IMR-90 (cell line): ENCODE results near the gene PPIL6. TPM values are rescaled to one million over a fixed set of nuclear protein-coding genes. Genes with fewer than 3 reads are reported as not detected.

Experiments used
- ATAC-seq: fragments of 200-7000 bp; cut with Tn5 transposase; 2 replicates; pipeline ENCODE4 v1.9.1; 2020; ENCODE audit warnings: low read depth, mild to moderate bottlenecking, moderate library complexity
- BruUV-seq: library from RNA; stranded (reverse); fragments of 400-500 nt; replicated peaks from 2 replicates; lab custom pipeline; 2021; lab: Mats Ljungman, UMichigan
- CTCF ChIA-PET: fragments of 300-600 bp; formaldehyde crosslinking; extraction: SDS; loops from one replicate; lab custom pipeline; 2021; ENCODE audit warnings: antibody characterized with exemption; lab: Yijun Ruan, JAX
- POLR2A ChIA-PET: fragments of 300-600 bp; sonication (Branson Sonifier 250); formaldehyde crosslinking; loops from one replicate; lab custom pipeline; 2022; ENCODE audit warnings: antibody characterized with exemption; ENCODE audit not compliant: unreplicated experiment; lab: Charles Lee
- DNase-seq: peaks from one replicate; pipeline ENCODE4 v3.0.0; 2013
- H2AFZ ChIP-seq: replicated peaks from 2 replicates; pipeline ENCODE3; 2013; ENCODE audit warnings: low read length, mild to moderate bottlenecking; ENCODE audit not compliant: poor library complexity
- H2AK5ac ChIP-seq: 2 replicates; pipeline ENCODE4 v1.6.1; 2013; ENCODE audit warnings: low read depth, low read length, inconsistent platforms
- H2AK9ac ChIP-seq: replicated peaks from 2 replicates; pipeline ENCODE3; 2013; ENCODE audit warnings: mild to moderate bottlenecking, low read depth, low read length, moderate library complexity; ENCODE audit not compliant: poor library complexity
- H2BK120ac ChIP-seq: 2 replicates; pipeline ENCODE4 v1.6.1; 2013; ENCODE audit warnings: low read depth, low read length, inconsistent platforms
- H2BK15ac ChIP-seq: 3 replicates; pipeline ENCODE4 v1.6.1; 2013; ENCODE audit warnings: low read depth, low read length, inconsistent platforms
- H2BK20ac ChIP-seq: 2 replicates; pipeline ENCODE4 v1.6.1; 2013; ENCODE audit warnings: low read depth, mild to moderate bottlenecking, inconsistent platforms, low read length, moderate library complexity
- H2BK5ac ChIP-seq: 2 replicates; pipeline ENCODE4 v1.6.1; 2013; ENCODE audit warnings: mild to moderate bottlenecking, low read depth, low read length, inconsistent platforms; ENCODE audit not compliant: poor library complexity, severe bottlenecking
- H3K14ac ChIP-seq: replicated peaks from 2 replicates; pipeline ENCODE4 v1.6.1; 2013; ENCODE audit warnings: low read depth, low read length, inconsistent platforms
- H3K18ac ChIP-seq: 2 replicates; pipeline ENCODE4 v1.6.1; 2013; ENCODE audit warnings: low read depth, low read length, control low read depth
- H3K23ac ChIP-seq: 2 replicates; pipeline ENCODE4 v1.6.1; 2013; ENCODE audit warnings: low read depth, low read length, inconsistent platforms
- H3K27ac ChIP-seq: 2 replicates; pipeline ENCODE4 v1.5.1; 2013; ENCODE audit warnings: mild to moderate bottlenecking, control low read depth, low read length; ENCODE audit not compliant: insufficient read depth
- H3K27me3 ChIP-seq: 2 replicates; pipeline ENCODE4 v1.6.1; 2013; ENCODE audit warnings: low read length; ENCODE audit not compliant: control insufficient read depth, insufficient read depth
- H3K36me3 ChIP-seq: 2 replicates; pipeline ENCODE4 v1.6.1; 2013; ENCODE audit warnings: low read length, mixed read lengths; ENCODE audit not compliant: control insufficient read depth, insufficient read depth
- H3K4ac ChIP-seq: 2 replicates; pipeline ENCODE4 v1.6.1; 2013; ENCODE audit warnings: low read depth, low read length, inconsistent platforms
- H3K4me1 ChIP-seq: 2 replicates; pipeline ENCODE4 v1.6.1; 2013; ENCODE audit warnings: low read length, mixed read lengths; ENCODE audit not compliant: control insufficient read depth, insufficient read depth
- H3K4me2 ChIP-seq: 2 replicates; pipeline ENCODE4 v1.6.1; 2013; ENCODE audit warnings: low read depth, mild to moderate bottlenecking, control low read depth, low read length, moderate library complexity
- H3K4me3 ChIP-seq: 2 replicates; pipeline ENCODE4 v1.5.1; 2013; ENCODE audit warnings: low read depth, mild to moderate bottlenecking, control low read depth, low read length, moderate library complexity; ENCODE audit not compliant: insufficient read depth
- H3K56ac ChIP-seq: 2 replicates; pipeline ENCODE4 v1.6.1; 2013; ENCODE audit warnings: low read length, inconsistent platforms; ENCODE audit not compliant: insufficient read depth; ENCODE audit errors: extremely low read depth
- H3K79me1 ChIP-seq, 2 experiments: 2 replicates each; pipeline ENCODE4 v1.6.1; 2013; ENCODE audit warnings: low read length in 2 of 2, inconsistent platforms in 1 of 2, low read depth in 1 of 2
- H3K9ac ChIP-seq: 2 replicates; pipeline ENCODE4 v1.6.1; 2013; ENCODE audit warnings: low read depth, low read length, control low read depth
- H3K9me1 ChIP-seq: 2 replicates; pipeline ENCODE4 v1.6.1; 2013; ENCODE audit warnings: low read length, inconsistent platforms; ENCODE audit not compliant: insufficient read depth
- H3K9me3 ChIP-seq: 2 replicates; pipeline ENCODE4 v1.6.1; 2013; ENCODE audit warnings: low read length; ENCODE audit not compliant: control insufficient read depth, insufficient read depth
- H4K20me1 ChIP-seq: 2 replicates; pipeline ENCODE4 v1.6.1; 2013; ENCODE audit warnings: low read length, inconsistent platforms; ENCODE audit not compliant: insufficient read depth
- H4K5ac ChIP-seq: 2 replicates; pipeline ENCODE4 v1.6.1; 2013; ENCODE audit warnings: mild to moderate bottlenecking, low read depth, low read length, control low read depth
- H4K8ac ChIP-seq, 2 experiments: 2 replicates each; pipeline ENCODE4 v1.6.1; 2013; ENCODE audit warnings: low read depth in 2 of 2, low read length in 2 of 2, control low read depth in 1 of 2, inconsistent platforms in 1 of 2
- H4K91ac ChIP-seq: 2 replicates; pipeline ENCODE4 v1.6.1; 2013; ENCODE audit warnings: low read depth, low read length, inconsistent platforms; ENCODE audit not compliant: insufficient read depth
- CEBPB ChIP-seq: IDR thresholded peaks from 2 replicates; pipeline ENCODE4 v1.6.1; 2012; ENCODE audit warnings: low read depth, low read length, improper control_type of control experiment
- CTCF ChIP-seq: conservative IDR thresholded peaks from 2 replicates; pipeline ENCODE4 v1.5.1; 2012; ENCODE audit warnings: mild to moderate bottlenecking, low read depth, low read length, improper control_type of control experiment
- FOS ChIP-seq: fragments of 150-350 bp; IDR thresholded peaks from 2 replicates; pipeline ENCODE4 v1.6.1; 2016; ENCODE audit warnings: low read depth, low read length
- MXI1 ChIP-seq: IDR thresholded peaks from 2 replicates; pipeline ENCODE4 v1.6.1; 2012; ENCODE audit warnings: low read depth, mild to moderate bottlenecking, low read length, moderate library complexity, borderline replicate concordance
- POLR2A ChIP-seq: IDR thresholded peaks from 2 replicates; pipeline ENCODE4 v1.6.1; 2012; ENCODE audit warnings: mild to moderate bottlenecking, low read depth, low read length
- RFX5 ChIP-seq: IDR thresholded peaks from 2 replicates; pipeline ENCODE4 v1.8.0; 2012; ENCODE audit warnings: low read depth, mild to moderate bottlenecking, low read length, moderate library complexity
- SMC3 ChIP-seq: fragments of 150-350 bp; IDR thresholded peaks from 2 replicates; pipeline ENCODE4 v1.6.1; 2016; ENCODE audit warnings: low read depth, mild to moderate bottlenecking, antibody characterized with exemption, low read length, moderate library complexity
- USF2 ChIP-seq: fragments of 150-350 bp; IDR thresholded peaks from 2 replicates; pipeline ENCODE4 v1.6.1; 2017; ENCODE audit warnings: mild to moderate bottlenecking, antibody characterized with exemption, low read length, low read depth
- WGBS, 2 experiments: methylation state at CpG; one replicate each; pipeline versions ENCODE4 v1.1.5 to v1.1.7; 2013; ENCODE audit warnings: missing lambda C conversion rate in 2 of 2; ENCODE audit not compliant: insufficient read length in 1 of 2; ENCODE audit errors: extremely low coverage in 2 of 2; 5-methylcytosine and 5-hydroxymethylcytosine counted together
- dilution Hi-C: fragments of 300-500 bp; cut with HindIII; formaldehyde crosslinking; loops from one replicate; pipeline ENCODE4 v1.14.3; 2018; ENCODE audit warnings: low sequenced_read_pairs; ENCODE audit not compliant: unreplicated experiment
- in situ Hi-C: fragments of 300-500 bp; cut with MboI; formaldehyde crosslinking; loops from 3 replicates; pipeline ENCODE4 v1.14.3; 2019; ENCODE audit warnings: low sequenced_read_pairs, inconsistent platforms, mixed read lengths
- intact Hi-C: fragments of 100-400 bp; cut with micrococcal nuclease; formaldehyde crosslinking; loops from 2 replicates; pipeline ENCODE4 v1.10.0; 2022
- polyA plus RNA-seq, 3 experiments: library from polyadenylated mRNA; depleted of rRNA; stranded (reverse); fragments of >200 nt; gene quantifications; 2 replicates each; pipeline ENCODE4 v1.2.3, GENCODE V29; 2012; ENCODE audit warnings: low replicate concordance in 1 of 3
- total RNA-seq: library from RNA; depleted of rRNA; stranded (reverse); fragments of >200 nt; gene quantifications from 2 replicates; pipeline ENCODE4 v1.2.3, GENCODE V29; 2012

Gene PPIL6
- total and polyA plus RNA-seq, 2 of the 4 experiments (the other 2 are of a cell fraction): 0.15 to 0.18 TPM

GRCh38 chr6:109478222-109478805, 37.9 kb upstream of the PPIL6 start:
- H2AK9ac ChIP-seq: no peak overlapping the region
- no peak overlapping the region for H3K56ac ChIP-seq
- H4K8ac ChIP-seq: no peak overlapping the region
- TF ChIP-seq CEBPB (no peak), RFX5 (no peak), SMC3 (no peak), USF2 (no peak), CTCF (no peak), POLR2A (no peak), FOS (no peak), MXI1 (no peak)
- no peak overlapping the region for H2AK5ac ChIP-seq
- H3K9me1 ChIP-seq: peaks cover 8% of the 10 kb centered on the region
- intact Hi-C loops: no loop called here
- DNase-seq (no peak), ATAC-seq (no peak)
- dilution Hi-C loops: no loop called here
- H3K18ac ChIP-seq: no peak overlapping the region
- H4K5ac ChIP-seq: no peak overlapping the region
- no peak overlapping the region for H3K4me3 ChIP-seq
- H2AFZ ChIP-seq: no peak overlapping the region
- POLR2A ChIA-PET: no interaction called here
- no CpG with 5 or more reads among the region's 9 CpGs for WGBS, 2 experiments
- no peaks in the 10 kb centered on the region for H3K9me3 ChIP-seq
- H4K20me1 ChIP-seq: peaks cover 7% of the 10 kb centered on the region; the same call in 1 of the 2 replicates
- in situ Hi-C loops: no loop called here
- no peak overlapping the region for H3K4me2 ChIP-seq
- CTCF ChIA-PET: no interaction called here
- H2BK120ac ChIP-seq: no peak overlapping the region
- H3K36me3 ChIP-seq: peaks cover 25% of the 10 kb centered on the region
- H3K27ac ChIP-seq: no peak overlapping the region
- no peaks in the 10 kb centered on the region for H3K27me3 ChIP-seq
- no peak overlapping the region for H3K4ac ChIP-seq
- no TSS peak for BruUV-seq
- peaks cover 47 to 60% of the 10 kb centered on the region in 2 experiments for H3K79me1 ChIP-seq
- no peak overlapping the region for H3K23ac ChIP-seq
- H3K9ac ChIP-seq: no peak overlapping the region
- no peak overlapping the region for H2BK20ac ChIP-seq
- no peak overlapping the region for H3K14ac ChIP-seq
- no peak overlapping the region for H4K91ac ChIP-seq
- no peak overlapping the region for H2BK15ac ChIP-seq
- H2BK5ac ChIP-seq: no peak overlapping the region
- H3K4me1 ChIP-seq: peaks cover 7% of the 10 kb centered on the region
